Lung microvascular endothelial cell (primary cell): ENCODE results near the gene VPS8. TPM values are rescaled to one million over a fixed set of nuclear protein-coding genes. Genes with fewer than 3 reads are reported as not detected.
"Not testable (repeated sequence)": the region's sequence is repeated elsewhere in the genome, so short reads cannot be mapped to it uniquely, and the experiment has no call there.

Source experiments
- DNase-seq, 2 donors: peaks; one replicate each; pipeline versions ENCODE4 v3.0.0 to v3.0.0-alpha.2; 2010; ENCODE audit warnings: low read depth in 2 of 2
- total RNA-seq: library from RNA; depleted of rRNA; stranded (reverse); fragments of >200 nt; gene quantifications from 2 replicates; pipeline ENCODE4 v1.2.1, GENCODE V29; 2014

The VPS8 gene
- total RNA-seq, 1 donor from 2014 or later: 47.8 TPM

- DNase-seq: peak; percentile 21 to 49
These were observed 56.5 kb downstream of the VPS8 start for GRCh38 chr3:184868477-184868876.

GRCh38 chr3:184872200-184872599, 60.2 kb downstream of the VPS8 start:
- DNase-seq: no peak

GRCh38 chr3:184873141-184873540, 61.2 kb downstream of the VPS8 start:
- no peak for DNase-seq

- peak; percentile 44 to 57 for DNase-seq
These were observed 63.0 kb downstream of the VPS8 start for GRCh38 chr3:184874709-184875644.

GRCh38 chr3:184880276-184881019, 68.5 kb downstream of the VPS8 start:
- no peak for DNase-seq

GRCh38 chr3:184884359-184885017, 72.5 kb downstream of the VPS8 start:
- no peak for DNase-seq

GRCh38 chr3:184885112-184885511, 73.1 kb downstream of the VPS8 start:
- no peak for DNase-seq

- no peak for DNase-seq
These were observed 75.6 kb downstream of the VPS8 start for GRCh38 chr3:184887574-184887973.

GRCh38 chr3:184889312-184889904, 77.4 kb downstream of the VPS8 start:
- DNase-seq: no peak

GRCh38 chr3:184894051-184894450, 82.1 kb downstream of the VPS8 start:
- DNase-seq: no peak

GRCh38 chr3:184895350-184895749, 83.4 kb downstream of the VPS8 start:
- DNase-seq: no peak

GRCh38 chr3:184896336-184896735, 84.4 kb downstream of the VPS8 start:
- DNase-seq: no peak

GRCh38 chr3:184899953-184900595, 88.1 kb downstream of the VPS8 start:
- DNase-seq: no peak

GRCh38 chr3:184907031-184907430, 95.1 kb downstream of the VPS8 start:
- not testable (repeated sequence) for DNase-seq

GRCh38 chr3:184907681-184908649, 96.0 kb downstream of the VPS8 start:
- no peak for DNase-seq

- no peak for DNase-seq
These were observed 96.9 kb downstream of the VPS8 start for GRCh38 chr3:184908859-184909258.

- DNase-seq: no peak
These were observed 98.7 kb downstream of the VPS8 start for GRCh38 chr3:184910664-184911063.

- DNase-seq: no peak
These were observed 99.6 kb downstream of the VPS8 start for GRCh38 chr3:184911570-184911969.

- no peak for DNase-seq
These were observed 100.2 kb downstream of the VPS8 start for GRCh38 chr3:184912163-184912562.

GRCh38 chr3:184914628-184915027, 102.7 kb downstream of the VPS8 start:
- peak in 1 of 2 donors; percentile 1 for DNase-seq
